ENCODE results near the gene WARS2.
A peak's percentile ranks its signal among the peaks of the same experiment; 100 is the strongest.
"Not testable (repeated sequence)": the region's sequence is repeated elsewhere in the genome, so short reads cannot be mapped to it uniquely, and the experiment has no call there.

Gene WARS2

DNA sequence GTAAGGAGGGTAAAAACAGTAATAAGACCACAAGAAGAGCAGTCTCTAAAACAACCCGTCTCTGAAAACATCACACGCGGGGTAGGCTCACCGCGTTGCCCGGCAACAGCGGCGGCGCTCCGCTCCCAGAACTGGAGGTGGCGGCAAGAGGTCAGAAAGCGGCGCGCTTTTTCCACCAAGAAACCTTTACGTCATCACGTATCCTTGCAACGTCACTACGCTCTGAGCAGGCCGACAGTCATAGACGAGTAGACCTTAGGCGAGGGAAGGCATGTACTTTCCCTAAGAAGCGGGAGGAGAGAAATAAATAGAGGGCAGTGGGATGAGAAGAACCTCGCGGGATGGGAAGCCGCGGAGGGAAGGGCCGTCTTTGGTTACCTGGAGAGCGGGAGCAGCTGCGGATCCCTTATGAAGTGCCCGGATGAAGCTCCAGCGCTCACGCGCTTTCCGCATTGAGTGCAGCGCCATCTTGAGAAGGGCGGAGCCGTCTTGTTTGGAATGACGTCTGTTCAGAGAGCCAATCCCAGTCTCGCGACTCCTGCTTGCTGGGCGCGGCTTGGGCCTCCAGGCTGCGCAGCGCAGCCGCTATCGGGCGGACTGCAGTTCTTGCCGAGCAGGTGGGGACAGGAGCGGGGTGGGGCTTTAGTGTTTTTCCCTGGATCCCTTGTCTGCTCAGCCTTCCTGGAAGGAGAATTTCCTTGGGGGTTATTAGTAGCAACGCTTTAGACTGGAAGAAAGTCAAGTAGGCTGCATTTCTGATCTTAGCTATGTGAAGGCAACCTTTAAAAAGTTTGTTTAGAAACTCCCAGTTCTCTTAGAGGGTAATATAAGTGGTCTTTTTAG is at the start of gene WARS2:
Gene WARS2, minus strand, starts transcription at position 477 of the 843 bp plus-strand sequence. Its CDS starts 9 bp downstream, at position 468.
- peak; percentile 83 to 94 (median 88) for DNase-seq (ENCODE audit: low read depth in 3 of 3)

DNA sequence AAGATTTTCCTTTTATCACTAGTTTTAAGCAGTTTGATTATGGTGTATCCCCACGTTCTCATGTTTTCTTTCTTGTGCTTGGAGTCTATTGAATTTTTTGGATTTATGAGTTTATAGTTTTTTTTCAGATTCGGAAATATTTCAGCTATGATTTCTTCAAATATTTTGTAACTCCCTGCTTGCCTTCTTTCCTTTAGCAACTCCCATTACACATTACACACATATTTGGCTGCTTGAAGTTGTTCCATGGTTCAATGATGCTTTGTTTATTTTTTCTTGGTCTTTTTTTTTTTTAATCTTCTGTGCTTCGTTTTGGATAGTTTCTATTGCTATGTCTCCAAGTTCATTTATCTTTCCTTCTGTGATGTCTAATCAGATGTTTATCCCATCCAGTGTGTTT is 48.5 kb upstream of the WARS2 start:
- no peak for DNase-seq (ENCODE audit: low read depth in 3 of 3)

DNA sequence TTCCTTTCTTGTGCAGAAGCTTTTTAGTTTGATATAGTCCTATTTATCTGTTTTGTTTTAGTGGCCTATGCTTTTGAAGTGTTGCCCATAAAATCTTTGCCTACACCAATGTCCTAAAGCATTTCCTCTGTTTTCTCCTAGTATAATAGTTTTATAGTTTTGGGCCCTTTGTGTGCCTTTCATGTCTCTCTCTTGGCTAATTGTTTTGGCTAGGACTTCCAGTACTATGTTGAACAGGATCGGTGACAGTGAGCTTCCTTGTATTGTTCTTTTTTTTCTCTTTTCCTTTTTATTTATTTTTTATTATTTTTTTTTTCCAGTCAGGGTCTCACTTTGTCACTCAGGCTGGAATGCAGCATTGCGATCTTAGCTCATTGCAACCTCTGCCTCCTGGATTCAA is 47.0 kb upstream of the WARS2 start:
- no peak for DNase-seq (ENCODE audit: low read depth in 3 of 3)

DNA sequence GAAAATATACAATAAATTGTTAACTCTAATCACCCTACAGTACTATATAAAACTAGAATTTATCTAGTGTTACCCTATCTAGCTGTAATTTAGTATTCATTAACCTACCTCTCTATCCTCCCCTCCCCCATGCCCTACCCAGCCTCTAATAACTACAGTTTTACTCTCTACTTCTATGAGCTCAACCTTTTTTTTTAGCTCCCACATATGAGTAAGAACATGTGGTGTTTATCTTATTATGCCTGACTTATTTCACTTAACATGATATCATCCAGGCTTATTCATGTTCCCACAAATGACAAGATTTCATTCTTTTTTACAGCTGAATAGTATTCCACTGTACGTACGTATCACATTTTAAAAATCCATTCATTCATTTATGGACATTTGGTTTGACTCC is 46.0 kb upstream of the WARS2 start:
- DNase-seq (ENCODE audit: low read depth in 3 of 3): no peak

DNA sequence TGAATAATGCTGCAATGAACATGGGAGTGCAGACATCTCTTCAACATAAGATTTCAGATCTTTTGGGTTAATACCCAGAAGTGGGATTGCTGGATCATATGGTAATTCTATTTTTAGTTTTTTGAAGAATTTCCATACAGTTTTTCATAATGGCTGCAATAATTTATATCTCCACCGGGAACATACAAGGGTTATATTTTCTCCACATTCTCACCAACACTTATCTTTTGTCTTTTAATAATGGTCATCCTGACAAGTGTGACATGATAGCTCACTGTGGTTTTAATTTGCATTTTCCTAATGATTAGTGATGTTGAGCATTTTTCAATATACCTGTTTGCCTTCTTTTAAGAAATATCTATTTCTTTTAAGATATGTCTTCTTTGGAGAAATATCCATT is 44.5 kb upstream of the WARS2 start:
- DNase-seq (ENCODE audit: low read depth in 3 of 3): no peak

DNA sequence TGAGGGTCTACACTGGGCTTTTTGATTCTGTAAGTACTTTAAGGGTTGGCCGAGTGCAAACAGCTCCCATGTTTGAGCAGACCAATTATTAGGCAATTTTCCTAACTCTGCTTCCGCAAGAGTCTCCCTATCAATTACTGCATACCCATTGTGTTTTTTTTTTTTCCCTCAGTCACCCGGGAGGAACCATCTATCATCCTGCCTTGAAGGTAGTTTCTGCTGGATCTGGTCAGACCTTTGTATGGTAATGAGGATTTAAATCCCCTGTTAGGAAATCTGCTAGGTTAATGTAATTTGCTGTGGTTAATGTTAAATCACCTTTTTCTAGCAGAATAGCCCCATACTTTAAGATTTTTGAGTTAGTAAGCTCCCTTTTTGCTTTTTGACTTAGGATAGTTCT is 40.8 kb upstream of the WARS2 start:
- no peak for DNase-seq (ENCODE audit: low read depth in 3 of 3)

DNA sequence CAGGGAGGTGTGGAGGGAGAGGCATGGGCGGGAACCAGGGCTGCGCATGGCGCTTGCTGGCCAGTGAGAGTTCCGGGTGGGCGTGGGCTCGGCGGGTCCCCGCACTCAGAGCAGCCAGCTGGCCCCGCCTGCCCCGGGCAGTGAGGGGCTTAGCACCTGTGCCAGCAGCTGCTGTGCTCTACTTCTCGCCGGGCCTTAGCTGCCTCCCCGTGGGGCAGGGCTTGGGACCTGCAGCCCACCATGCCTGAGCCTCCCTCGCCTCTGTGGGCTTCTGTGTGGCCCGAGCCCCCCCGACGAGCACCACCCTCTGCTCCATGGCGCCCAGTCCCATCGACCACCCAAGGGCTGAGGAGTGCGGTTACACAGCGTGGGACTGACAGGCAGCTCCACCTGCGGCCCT is 38.6 kb upstream of the WARS2 start:
- DNase-seq (ENCODE audit: low read depth in 3 of 3): no peak

DNA sequence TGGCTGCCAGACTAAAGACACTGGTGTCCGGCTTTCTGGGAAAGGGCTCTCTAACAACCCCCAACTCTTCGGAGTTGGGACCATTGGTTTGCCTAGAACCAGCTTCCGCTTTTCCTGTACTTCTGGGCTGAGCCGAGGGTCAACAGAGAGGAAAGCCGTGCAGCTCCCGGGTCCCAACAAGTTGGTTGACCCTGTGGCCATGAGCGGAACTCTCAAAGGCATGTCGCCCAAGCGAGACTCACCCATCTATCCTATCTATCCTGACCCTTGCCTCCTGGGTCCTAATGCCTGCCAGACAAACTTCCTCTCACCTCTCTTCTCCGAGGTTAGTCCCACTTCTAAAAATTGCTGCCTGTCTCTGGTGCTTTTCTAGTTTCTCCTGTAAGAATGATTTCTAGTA is 32.5 kb upstream of the WARS2 start:
- DNase-seq (ENCODE audit: low read depth in 3 of 3): not testable (repeated sequence)

DNA sequence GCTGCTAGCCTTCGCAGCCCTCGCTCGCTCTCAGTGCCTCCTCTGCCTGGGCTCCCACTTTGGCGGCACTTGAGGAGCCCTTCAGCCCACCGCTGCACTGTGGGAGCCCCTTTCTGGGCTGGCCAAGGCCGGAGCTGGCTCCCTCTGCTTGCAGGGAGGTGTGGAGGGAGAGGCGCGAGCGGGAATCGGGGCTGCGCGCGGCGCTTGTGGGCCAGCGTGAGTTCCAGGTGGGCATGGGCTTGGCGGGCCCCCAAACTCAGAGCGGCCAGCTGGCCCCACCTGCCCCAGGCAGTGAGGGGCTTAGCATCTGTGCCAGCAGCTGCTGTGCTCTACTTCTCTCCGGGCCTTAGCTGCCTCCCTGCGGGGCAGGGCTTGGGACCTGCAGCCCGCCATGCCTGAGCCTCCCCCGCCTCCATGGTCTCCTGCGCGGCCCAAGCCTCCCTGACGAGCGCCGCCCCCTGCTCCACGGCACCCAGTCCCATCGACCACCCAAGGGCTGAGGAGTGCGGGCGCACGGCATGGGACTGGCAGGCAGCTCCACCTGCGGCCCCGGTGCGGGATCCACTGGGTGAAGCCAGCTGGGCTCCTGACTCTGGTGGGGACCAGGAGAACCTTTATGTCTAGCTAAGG is 31.0 kb upstream of the WARS2 start:
- not testable (repeated sequence) for DNase-seq (ENCODE audit: low read depth in 3 of 3)

DNA sequence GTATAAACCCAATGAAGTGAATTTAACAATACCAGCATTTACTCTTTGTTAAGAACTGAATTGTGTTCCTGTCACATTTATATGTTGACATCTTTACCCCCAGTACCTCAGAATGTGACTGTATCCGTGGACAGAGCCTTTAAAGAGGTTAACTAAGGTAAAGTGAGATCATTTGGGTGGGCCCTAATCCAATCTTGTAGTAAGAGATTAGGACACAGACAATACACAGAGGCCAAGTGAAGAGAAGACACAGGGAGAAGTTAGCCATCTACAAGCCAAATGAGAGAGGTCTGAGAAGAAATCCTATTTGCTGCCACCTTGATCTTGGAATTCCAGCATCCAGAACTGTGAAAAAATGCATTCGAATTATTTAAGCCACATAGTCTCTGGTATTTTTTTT is 22.9 kb upstream of the WARS2 start:
- no peak for DNase-seq (ENCODE audit: low read depth in 3 of 3)

DNA sequence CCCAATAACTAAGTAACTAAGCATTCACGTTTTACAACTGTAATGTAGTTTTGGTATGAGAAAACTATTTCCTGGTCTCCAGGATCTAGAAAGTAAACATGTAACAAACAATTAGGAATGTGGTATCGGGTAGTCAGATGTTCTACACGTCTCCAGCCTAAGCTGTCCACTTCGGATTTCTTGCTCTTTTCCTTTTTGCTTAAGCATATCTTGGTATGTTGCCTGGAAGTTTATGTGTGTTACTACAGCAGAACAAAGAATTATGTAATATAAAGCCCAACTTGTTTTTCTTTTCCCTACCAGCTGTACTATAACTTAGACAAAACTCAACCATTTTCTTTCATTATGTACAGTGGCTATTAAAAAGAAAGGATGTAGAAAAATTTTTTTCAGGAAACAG is 20.4 kb upstream of the WARS2 start:
- DNase-seq (ENCODE audit: low read depth in 3 of 3): no peak

DNA sequence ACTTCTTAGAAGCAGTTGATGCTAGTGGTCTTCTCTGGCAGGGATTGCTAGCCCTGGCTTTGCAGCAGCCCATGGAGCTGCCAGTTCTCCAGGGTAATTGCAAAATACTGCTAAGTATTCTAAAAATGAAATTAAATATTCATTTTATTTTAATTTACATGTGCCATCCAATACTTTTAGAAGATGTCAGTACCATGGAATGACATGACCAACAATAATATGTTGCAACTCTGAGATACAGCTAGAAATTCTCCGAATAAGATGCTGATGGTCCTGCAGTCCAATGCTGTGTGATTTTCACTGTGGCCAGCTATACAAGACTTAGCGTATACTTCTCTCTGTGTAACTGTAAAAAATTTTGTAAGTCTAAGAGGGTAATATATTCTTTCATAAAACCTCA is 20.0 kb upstream of the WARS2 start:
- DNase-seq (ENCODE audit: low read depth in 3 of 3): no peak

DNA sequence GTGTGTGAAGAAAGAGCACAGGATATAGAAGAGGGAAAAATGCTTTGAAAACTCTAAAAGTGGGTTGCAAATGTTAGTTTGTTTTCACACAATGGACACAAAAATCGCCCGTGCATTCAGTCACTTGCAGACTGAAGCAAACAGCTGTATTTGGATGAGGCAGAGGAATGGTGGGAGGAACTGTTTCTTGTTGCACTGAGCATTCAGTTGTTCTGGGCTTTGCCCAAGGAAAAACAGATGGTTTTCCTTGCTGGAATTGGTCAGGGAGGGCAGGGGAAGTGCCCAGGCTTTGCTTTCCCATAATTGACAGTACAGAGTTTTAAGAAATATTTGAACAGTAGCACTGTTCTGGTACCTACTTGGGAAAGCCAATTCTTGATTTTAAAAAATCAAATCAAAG is 19.5 kb upstream of the WARS2 start:
- DNase-seq (ENCODE audit: low read depth in 3 of 3): no peak

DNA sequence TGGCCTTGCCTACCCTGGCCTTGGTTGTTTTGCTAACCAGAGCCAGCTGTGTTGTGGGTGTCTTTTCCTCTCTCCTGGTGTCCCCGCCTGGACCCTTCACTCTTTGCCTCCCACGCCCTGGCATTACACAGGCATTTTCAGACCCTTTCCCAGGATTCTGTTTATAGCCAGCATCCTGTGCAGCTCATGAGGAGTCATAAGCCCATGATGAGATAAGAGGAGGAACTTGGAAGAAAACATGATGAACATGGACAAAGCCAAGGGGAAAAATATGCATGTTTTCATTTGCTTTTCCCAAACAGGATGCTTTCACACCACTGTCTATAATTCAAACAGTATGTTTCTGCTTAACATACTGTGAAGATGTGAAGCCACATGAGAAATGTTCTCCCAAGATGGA is 18.7 kb upstream of the WARS2 start:
- no peak for DNase-seq (ENCODE audit: low read depth in 3 of 3)

DNA sequence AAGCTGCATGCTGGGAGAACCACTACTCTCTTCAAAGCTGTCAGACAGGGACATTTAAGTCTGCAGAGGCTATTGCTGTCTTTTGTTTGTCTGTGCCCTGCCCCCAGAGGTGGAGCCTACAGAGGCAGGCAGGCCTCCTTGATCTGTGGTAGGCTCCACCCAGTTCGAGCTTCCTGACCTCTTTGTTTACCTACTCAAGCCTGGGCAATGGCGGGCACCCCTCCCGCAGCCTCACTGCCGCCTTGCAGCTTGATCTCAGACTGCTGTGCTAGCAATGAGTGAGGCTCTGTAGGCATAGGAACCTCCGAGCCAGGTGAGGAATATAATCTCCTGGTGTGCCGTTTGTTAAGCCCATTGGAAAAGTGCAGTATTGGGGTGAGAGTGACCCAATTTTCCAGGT is 16.3 kb upstream of the WARS2 start:
- not testable (repeated sequence) for DNase-seq (ENCODE audit: low read depth in 3 of 3)

DNA sequence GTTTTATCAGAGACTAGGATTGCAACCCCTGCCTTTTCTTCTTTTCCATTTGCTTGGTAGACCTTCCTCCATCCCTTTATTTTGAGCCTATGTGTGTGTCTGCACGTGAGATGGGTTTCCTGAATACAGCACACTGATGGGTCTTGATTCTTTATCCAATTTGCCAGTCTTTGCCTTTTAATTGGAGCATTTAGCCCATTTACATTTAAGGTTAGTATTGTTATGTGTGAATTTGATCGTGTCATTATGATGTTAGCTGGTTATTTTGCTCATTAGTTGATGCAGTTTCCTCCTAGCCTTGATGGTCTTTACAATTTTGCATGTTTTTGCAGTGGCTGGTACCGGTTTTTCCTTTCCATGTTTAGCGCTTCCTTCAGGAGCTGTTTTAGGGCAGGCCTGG is 14.6 kb upstream of the WARS2 start:
- not testable (repeated sequence) for DNase-seq (ENCODE audit: low read depth in 3 of 3)

DNA sequence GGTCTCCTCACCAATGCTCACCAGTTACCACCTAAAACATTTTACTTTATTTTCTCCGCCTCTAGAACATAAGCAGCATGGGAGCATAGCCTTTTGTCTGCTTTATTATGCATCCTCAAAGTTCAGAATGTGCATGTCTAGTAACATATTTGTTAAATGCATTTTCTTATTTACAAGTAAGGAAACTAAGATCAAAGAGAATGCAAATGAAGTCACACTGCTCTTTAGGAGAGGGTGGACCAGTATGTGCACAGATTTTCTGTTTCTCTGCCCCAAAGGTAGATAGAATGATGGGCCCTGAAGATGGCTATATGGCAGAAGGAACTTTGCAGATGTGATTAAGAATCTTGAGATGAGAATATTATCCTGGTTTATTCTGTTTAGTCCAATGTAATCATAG is 9.7 kb upstream of the WARS2 start:
- no peak for DNase-seq (ENCODE audit: low read depth in 3 of 3)

DNA sequence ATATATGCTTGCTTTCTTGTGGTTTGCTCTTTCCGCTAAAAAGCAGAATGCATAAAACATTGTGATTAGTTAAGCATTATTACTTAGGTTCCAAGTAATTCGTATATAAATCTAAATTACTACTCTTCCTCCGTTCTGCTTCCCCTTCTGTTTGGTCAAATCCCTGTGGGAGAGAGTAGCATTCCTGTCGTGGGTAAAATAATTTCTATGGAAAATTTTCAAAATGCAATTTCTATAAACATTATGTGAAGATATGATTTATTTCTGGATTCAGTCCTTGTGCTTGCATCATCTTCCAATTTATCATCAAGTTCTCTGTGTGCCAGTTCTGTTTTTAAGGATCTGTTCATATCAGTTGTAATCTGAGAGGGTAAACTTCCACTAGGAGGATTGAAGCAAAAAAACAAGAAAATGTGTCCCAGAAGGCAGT is 7.2 kb upstream of the WARS2 start:
- DNase-seq (ENCODE audit: low read depth in 3 of 3): no peak

DNA sequence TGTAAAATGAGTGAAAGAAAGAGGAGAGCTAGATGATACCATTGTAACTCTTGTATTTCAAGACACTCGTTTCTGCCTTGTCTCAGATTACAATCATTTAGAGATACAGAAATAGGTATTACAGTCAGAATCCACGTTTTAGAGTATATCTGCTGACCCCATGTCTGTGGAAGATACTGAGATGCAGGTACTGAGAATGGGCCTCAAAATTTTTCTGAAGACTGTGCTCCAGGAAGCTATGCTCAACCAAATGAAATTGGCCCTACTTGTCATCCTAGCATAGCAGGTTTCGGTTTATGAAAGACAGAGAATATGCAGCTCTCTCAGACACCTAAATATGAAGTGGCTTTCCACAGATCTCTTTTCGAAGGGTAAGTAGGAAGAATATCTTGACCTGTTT is 6.0 kb upstream of the WARS2 start:
- DNase-seq (ENCODE audit: low read depth in 3 of 3): no peak

DNA sequence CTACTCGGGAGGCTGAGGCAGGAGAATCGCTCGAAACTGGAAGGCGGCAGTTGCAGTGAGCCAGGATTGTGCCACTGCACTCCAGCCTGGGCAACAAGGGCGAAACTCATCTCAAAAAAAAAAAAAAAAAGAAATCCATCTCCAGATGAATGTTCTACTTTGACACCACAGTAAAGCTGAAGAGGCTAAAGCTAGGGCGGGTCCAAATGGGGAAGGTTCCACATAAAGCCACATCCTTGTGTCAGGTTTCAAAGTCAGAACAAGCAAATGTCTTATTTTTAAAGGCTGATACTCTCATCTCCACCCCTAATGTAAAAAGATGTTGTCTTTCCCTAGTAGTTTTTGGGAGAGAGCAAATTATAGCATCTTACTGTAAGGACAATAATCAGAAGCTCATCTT is 4.4 kb upstream of the WARS2 start:
- no peak for DNase-seq (ENCODE audit: low read depth in 3 of 3)

DNA sequence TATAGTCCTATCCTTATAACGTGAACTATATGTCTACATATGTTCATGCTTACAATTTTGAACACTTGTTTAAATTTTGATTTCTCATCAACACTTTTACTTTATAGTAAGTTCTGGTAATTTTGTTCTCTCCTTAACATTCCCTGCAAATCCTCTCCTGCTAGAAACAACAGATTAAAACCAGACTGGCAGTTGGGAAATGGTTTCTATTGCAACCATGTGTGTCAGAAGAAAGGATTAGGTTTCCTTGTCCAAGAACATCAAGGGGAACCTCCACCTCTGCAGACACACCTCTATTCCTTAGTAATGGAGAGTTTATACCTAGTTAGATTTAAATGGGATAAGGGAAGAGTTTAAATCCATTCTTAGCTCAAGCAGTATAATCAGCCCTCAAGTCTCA is 3.3 kb upstream of the WARS2 start:
- no peak for DNase-seq (ENCODE audit: low read depth in 3 of 3)

DNA sequence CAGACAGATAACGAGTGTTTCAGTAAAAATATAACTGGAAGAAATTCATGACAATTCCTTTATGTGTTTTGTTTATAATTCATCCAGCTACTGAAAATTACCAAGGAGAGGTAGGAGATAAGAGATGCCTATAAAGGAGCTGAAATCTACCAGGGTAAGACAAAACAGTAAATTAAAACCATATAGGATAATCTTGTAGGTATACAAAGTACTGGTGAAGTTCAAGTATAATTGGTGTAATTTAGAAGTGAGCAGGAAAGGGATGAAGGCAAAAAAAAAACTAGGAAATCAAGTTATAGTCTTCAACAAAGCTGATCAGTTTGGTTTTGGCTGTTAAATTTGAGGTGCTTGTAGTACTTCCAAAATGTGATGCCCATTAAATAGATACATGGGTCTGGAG is 1.2 kb upstream of the WARS2 start:
- DNase-seq (ENCODE audit: low read depth in 3 of 3): no peak

DNA sequence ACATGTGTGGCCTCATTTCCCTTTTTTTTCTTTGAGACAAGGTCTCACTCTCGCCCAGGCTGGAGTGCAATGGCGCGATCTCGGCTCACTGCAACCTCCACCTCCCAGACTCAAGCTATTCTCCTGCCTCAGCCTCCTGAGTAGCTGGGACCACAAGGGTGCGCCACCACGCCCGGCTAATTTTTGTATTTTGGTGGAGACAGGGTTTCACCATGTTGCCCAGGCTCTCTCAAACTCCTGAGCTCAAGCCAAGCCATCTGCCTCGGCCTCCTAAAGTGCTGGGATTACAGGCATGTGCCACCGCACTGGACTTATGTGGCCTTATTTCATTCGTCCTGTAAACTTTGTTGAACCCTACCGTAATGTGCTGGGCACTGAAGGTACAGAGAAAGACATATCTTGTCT is 569 bp upstream of the WARS2 start:
- peak in 2 of 3 experiments; percentile 5 to 42 for DNase-seq (ENCODE audit: low read depth in 3 of 3)

DNA sequence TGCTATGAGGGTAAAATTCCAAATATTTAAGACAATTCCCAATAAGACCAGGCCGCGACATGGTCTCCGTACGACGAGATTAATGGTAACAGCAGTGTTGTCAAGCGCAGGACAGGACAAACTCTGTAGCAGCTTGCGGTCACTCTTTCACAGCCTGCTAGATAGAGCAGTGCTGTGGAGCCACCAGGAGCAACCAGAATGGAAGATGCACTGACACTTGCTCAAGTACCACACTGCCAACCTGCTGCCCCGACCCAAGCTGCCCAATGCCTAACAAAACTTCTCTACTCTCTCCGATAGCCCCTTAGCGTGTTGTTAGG is 636 bp downstream of the WARS2 start:
- DNase-seq (ENCODE audit: low read depth in 3 of 3): peak in 1 of 3 experiments; percentile 8

Data from stimulated activated CD4-positive, alpha-beta T cell treated with anti-CD3 and anti-CD28 coated beads, TNF-alpha, amount 100 ng/mL, for 24 hours (primary cell).